DMS114 treated with DMSO at 0.1 percent for 48 hours (cell line): ENCODE data around the gene SND1.

Experiments used
- DNase-seq: peaks from one replicate; lab custom pipeline; 2025; ENCODE audit not compliant: unreplicated experiment; lab: John Stamatoyannopoulos, UW

SND1 gene

GRCh38 chr7:127924874-127925273 lies 272.9 kb downstream of the SND1 start:
- DNase-seq: no peak

GRCh38 chr7:127927348-127927696 lies 275.3 kb downstream of the SND1 start:
- DNase-seq: no peak

GRCh38 chr7:127928222-127928621 lies 276.2 kb downstream of the SND1 start:
- no peak for DNase-seq

GRCh38 chr7:127928852-127929251 lies 276.9 kb downstream of the SND1 start:
- DNase-seq: no peak

- no peak for DNase-seq
Measured at GRCh38 chr7:127930341-127931328, 278.6 kb downstream of the SND1 start.

- no peak for DNase-seq
Measured at GRCh38 chr7:127932076-127932475, 280.1 kb downstream of the SND1 start.

GRCh38 chr7:127932496-127932895 lies 280.5 kb downstream of the SND1 start:
- no peak for DNase-seq

- no peak for DNase-seq
Measured at GRCh38 chr7:127933146-127933545, 281.2 kb downstream of the SND1 start.

GRCh38 chr7:127934711-127935110 lies 282.7 kb downstream of the SND1 start:
- no peak for DNase-seq

GRCh38 chr7:127935847-127936376 lies 283.9 kb downstream of the SND1 start:
- DNase-seq: no peak

- DNase-seq: no peak
Measured at GRCh38 chr7:127937066-127937680, 285.2 kb downstream of the SND1 start.

- DNase-seq: no peak
Measured at GRCh38 chr7:127938588-127938987, 286.6 kb downstream of the SND1 start.

GRCh38 chr7:127940381-127941160 lies 288.6 kb downstream of the SND1 start:
- no peak for DNase-seq

GRCh38 chr7:127941476-127942210 lies 289.6 kb downstream of the SND1 start:
- no peak for DNase-seq

- DNase-seq: no peak
Measured at GRCh38 chr7:127943541-127944521, 291.8 kb downstream of the SND1 start.

- DNase-seq: no peak
Measured at GRCh38 chr7:127946111-127946510, 294.1 kb downstream of the SND1 start.

- no peak for DNase-seq
Measured at GRCh38 chr7:127946847-127947246, 294.9 kb downstream of the SND1 start.

GRCh38 chr7:127948312-127948711 lies 296.3 kb downstream of the SND1 start:
- DNase-seq: no peak

- DNase-seq: no peak
Measured at GRCh38 chr7:127948930-127949329, 296.9 kb downstream of the SND1 start.
